Measurements from ENCODE around the gene FOXD1.
"Not testable (repeated sequence)": the region's sequence is repeated elsewhere in the genome, so short reads cannot be mapped to it uniquely, and the experiment has no call there.

The FOXD1 gene

GRCh38 chr5:73411936-73412596, 36.5 kb downstream of the FOXD1 start:
- DNase-seq, result no peak

DNA sequence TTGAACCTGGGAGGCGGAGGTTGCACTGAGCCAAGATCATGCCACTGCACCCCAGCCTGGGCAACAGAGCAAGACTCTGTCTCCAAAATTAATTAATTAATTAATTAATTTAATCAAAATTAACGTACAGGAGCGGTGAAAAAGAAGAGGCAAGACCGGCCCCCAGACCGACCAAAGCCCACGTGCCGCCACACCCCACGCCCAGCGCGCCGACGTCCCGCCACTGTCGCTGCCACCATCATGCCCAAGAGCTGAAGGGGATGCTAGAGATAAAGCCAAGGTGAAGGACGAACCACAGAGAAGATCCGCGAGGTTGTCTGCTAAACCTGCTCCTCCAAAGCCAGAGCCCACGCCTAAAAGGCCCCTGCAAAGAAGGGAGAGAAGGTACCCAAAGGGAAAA, 38.6 kb downstream of the FOXD1 start:
- not testable (repeated sequence) for DNase-seq

GRCh38 chr5:73405691-73406090, 42.9 kb downstream of the FOXD1 start:
- DNase-seq, result no peak

DNA sequence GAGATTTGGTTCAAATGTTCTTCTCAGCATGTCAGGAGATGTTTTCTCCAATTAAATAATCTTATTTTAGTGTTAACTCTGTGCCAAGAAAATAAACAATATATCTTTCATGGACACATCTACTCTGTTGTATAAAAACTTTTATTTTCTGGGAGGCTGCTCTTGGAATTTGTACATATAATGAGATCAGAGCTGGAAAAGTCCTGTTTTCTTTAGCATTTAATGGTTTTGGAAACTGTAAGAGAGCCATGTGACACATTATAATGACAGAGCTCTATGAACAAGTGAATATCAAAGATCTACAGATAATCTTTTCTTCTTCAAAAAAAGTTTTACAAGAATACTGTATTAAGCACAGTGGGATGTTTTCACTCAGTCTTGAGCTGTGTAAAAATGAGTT, 48.8 kb downstream of the FOXD1 start:
- DNase-seq, result no peak

Data from activated CD4-positive, CD25-positive, alpha-beta regulatory T cell treated with anti-CD3 and anti-CD28 coated beads, Interleukin-2, amount 50 U/mL, for 72 hours (primary cell).